ENCODE measurements around the gene ZNF644. TPM values are rescaled to one million over a fixed set of nuclear protein-coding genes. Genes with fewer than 3 reads are reported as not detected.
A peak's percentile ranks its signal among the peaks of the same experiment; 100 is the strongest.

ZNF644 gene
- total and polyA plus RNA-seq, 2 experiments from 2014 or later, result 37.9 to 43.6 TPM

- H3K4me1 ChIP-seq (ENCODE audit: low read depth), result no peaks in the 10 kb centered on the region
- no peak overlapping the region for H3K27ac ChIP-seq
- H3K4me3 ChIP-seq, result no peak overlapping the region
- TF ChIP-seq CTCF (IDR thresholded peaks at IDR 0.05; ENCODE audit: low read depth, low read length), result no peak
- no peaks in the 10 kb centered on the region for H3K36me3 ChIP-seq
- DNase-seq (ENCODE audit: low read depth in 1 of 2, low spot score in 1 of 2), result no peak
- H3K9me3 ChIP-seq (ENCODE audit: low read depth), result no peaks in the 10 kb centered on the region
- H3K27me3 ChIP-seq, result no peaks in the 10 kb centered on the region
These were observed 139.6 kb downstream of the ZNF644 start for GRCh38 chr1:90882221-90882620.

- no peak for TF ChIP-seq CTCF (IDR thresholded peaks at IDR 0.05; ENCODE audit: low read depth, low read length)
- no peaks in the 10 kb centered on the region for H3K36me3 ChIP-seq
- no peak overlapping the region for H3K27ac ChIP-seq
- no peak for DNase-seq (ENCODE audit: low read depth in 1 of 2, low spot score in 1 of 2)
- no peaks in the 10 kb centered on the region for H3K4me1 ChIP-seq (ENCODE audit: low read depth)
- no peaks in the 10 kb centered on the region for H3K9me3 ChIP-seq (ENCODE audit: low read depth)
- no peak overlapping the region for H3K4me3 ChIP-seq
- H3K27me3 ChIP-seq, result no peaks in the 10 kb centered on the region
These were observed 140.8 kb downstream of the ZNF644 start for GRCh38 chr1:90881034-90881433.

GRCh38 chr1:90879281-90879680, 142.6 kb downstream of the ZNF644 start:
- DNase-seq (ENCODE audit: low read depth in 1 of 2, low spot score in 1 of 2), result peak in 1 of 2 donors; percentile 4
- TF ChIP-seq CTCF (IDR thresholded peaks at IDR 0.05; ENCODE audit: low read depth, low read length), result no peak
- no peaks in the 10 kb centered on the region for H3K4me1 ChIP-seq (ENCODE audit: low read depth)
- no peak overlapping the region for H3K4me3 ChIP-seq
- no peaks in the 10 kb centered on the region for H3K36me3 ChIP-seq
- H3K27me3 ChIP-seq, result no peaks in the 10 kb centered on the region
- H3K27ac ChIP-seq, result no peak overlapping the region
- H3K9me3 ChIP-seq (ENCODE audit: low read depth), result no peaks in the 10 kb centered on the region

GRCh38 chr1:90876101-90876500, 145.7 kb downstream of the ZNF644 start:
- Histone ChIP-seq H3K27ac (no peak overlapping the region), H3K4me3 (no peak overlapping the region), H3K36me3 (no peaks in the 10 kb centered on the region), H3K9me3 (ENCODE audit: low read depth) (no peaks in the 10 kb centered on the region), H3K27me3 (no peaks in the 10 kb centered on the region), H3K4me1 (ENCODE audit: low read depth) (no peaks in the 10 kb centered on the region)
- DNase-seq (ENCODE audit: low read depth in 1 of 2, low spot score in 1 of 2), result no peak
- no peak for TF ChIP-seq CTCF (IDR thresholded peaks at IDR 0.05; ENCODE audit: low read depth, low read length)

Measured in cardiac muscle cell (in vitro differentiated cells and primary cell).